ENCODE data around the gene PAPPA2. TPM values are rescaled to one million over a fixed set of nuclear protein-coding genes. Genes with fewer than 3 reads are reported as not detected.

Gene PAPPA2
- total RNA-seq, 4 donors from 2014 or later: 0.07 to 0.97 (median 0.14) TPM

GRCh38 chr1:176536588-176536987 is 73.6 kb downstream of the PAPPA2 start:
- WGBS, 2 donors: 74 to 89% methylated on average over 2 of the region's 2 CpGs
- no peak for TF ChIP-seq POLR2A (IDR thresholded peaks at IDR 0.05)
- no peak for TF ChIP-seq CTCF (IDR thresholded peaks at IDR 0.05)
- intact Hi-C loops (cut with DNase I; ENCODE audit: low total_unique reads): no loop called here

GRCh38 chr1:176539018-176539417 is 76.0 kb downstream of the PAPPA2 start:
- H3K4me3 ChIP-seq (ENCODE audit: low read depth, poor library complexity, severe bottlenecking): no peak overlapping the region
- intact Hi-C loops (cut with DNase I; ENCODE audit: low total_unique reads): no loop called here
- 33 to 43% methylated on average over 6 of the region's 6 CpGs for WGBS, 2 donors
- no peak for DNase-seq (ENCODE audit: low spot score in 2 of 2)
- TF ChIP-seq POLR2A (IDR thresholded peaks at IDR 0.05) (no peak), CTCF (IDR thresholded peaks at IDR 0.05) (no peak)

More at GRCh38 chr1:176536588-176536987, 73.6 kb downstream of the PAPPA2 start:
- no peak overlapping the region for H3K4me3 ChIP-seq (ENCODE audit: low read depth, poor library complexity, severe bottlenecking)
- no peak for DNase-seq (ENCODE audit: low spot score in 2 of 2)

DNA sequence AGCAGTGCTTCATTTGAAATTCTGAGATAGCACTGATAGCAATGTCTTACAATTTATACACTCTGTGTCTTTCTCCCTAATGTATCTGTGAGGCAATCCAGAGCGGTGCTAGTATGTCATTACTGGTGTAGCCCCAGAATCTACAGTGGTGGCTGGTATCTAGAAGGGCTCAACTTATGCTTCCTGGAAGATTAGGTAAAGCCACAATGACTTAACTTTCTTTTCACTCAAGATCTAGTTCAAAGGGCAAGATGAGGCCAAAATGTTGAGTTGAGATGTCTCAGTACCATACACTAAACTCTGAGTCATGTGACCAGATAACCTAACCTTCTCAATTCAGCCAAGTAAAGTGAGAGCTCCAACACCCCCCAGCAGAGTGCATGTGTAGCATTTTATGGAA is 77.5 kb downstream of the PAPPA2 start:
- no peak for DNase-seq (ENCODE audit: low spot score in 2 of 2)
- WGBS, 2 donors: 100% methylated on average over 1 of the region's 1 CpG
- H3K4me3 ChIP-seq (ENCODE audit: low read depth, poor library complexity, severe bottlenecking): no peak overlapping the region
- intact Hi-C loops (cut with DNase I; ENCODE audit: low total_unique reads): no loop called here
- TF ChIP-seq CTCF (IDR thresholded peaks at IDR 0.05): no peak
- no peak for TF ChIP-seq POLR2A (IDR thresholded peaks at IDR 0.05)

GRCh38 chr1:176541663-176542062 is 78.7 kb downstream of the PAPPA2 start:
- TF ChIP-seq POLR2A (IDR thresholded peaks at IDR 0.05): no peak
- no peak for TF ChIP-seq CTCF (IDR thresholded peaks at IDR 0.05)
- intact Hi-C loops (cut with DNase I; ENCODE audit: low total_unique reads): no loop called here
- DNase-seq (ENCODE audit: low spot score in 2 of 2): no peak
- no peak overlapping the region for H3K4me3 ChIP-seq (ENCODE audit: low read depth, poor library complexity, severe bottlenecking)
- 50 to 53% methylated on average over 3 of the region's 3 CpGs for WGBS, 2 donors

- intact Hi-C loops (cut with DNase I; ENCODE audit: low total_unique reads): no loop called here
- no peak for DNase-seq (ENCODE audit: low spot score in 2 of 2)
- H3K4me3 ChIP-seq (ENCODE audit: low read depth, poor library complexity, severe bottlenecking): no peak overlapping the region
- TF ChIP-seq CTCF (IDR thresholded peaks at IDR 0.05): no peak
- 66 to 67% methylated on average over 2 of the region's 2 CpGs for WGBS, 2 donors
Observed at GRCh38 chr1:176542352-176542751, 79.4 kb downstream of the PAPPA2 start.

DNA sequence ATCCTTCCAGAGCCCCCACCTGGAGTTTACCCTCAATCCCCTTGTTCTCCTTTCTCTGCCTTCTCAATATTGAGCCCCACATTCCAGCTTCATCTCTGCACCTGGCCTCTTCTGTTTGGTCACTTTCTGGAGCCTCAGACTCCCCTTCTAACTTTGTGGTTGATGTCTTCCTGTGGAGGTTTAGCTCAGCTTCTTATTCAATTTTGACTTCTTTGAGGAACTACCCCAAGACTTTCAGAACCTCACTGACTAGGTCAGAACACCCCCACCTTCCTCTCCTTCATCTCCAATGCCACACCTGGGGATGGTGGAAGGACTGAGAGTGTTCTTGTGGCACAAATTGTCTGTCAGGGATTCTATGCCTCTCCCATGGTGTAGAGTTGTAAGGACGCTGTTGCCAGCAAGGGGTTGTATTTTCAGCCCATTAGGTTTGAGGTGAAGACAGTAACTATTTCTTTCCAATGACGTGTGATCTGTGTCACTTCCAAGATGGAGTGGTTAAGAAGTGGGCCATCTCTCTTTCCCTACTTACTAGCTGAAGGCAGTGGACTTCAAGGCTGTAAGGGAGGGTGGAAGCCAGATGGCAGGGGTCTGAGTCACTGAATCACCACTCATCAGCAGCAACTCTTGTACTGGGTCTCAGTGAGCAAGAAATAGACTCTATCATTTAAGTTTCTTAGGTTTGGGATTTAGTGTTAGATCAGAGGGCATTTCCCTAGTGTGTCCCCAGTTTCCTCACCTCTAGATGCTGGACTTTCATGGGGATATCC is 80.6 kb downstream of the PAPPA2 start:
- no peak for TF ChIP-seq CTCF (IDR thresholded peaks at IDR 0.05)
- TF ChIP-seq POLR2A (IDR thresholded peaks at IDR 0.05): no peak
- 90 to 93% methylated on average over 2 of the region's 2 CpGs for WGBS, 2 donors

More for the DNA sequence above, 80.6 kb downstream of the PAPPA2 start:
- H3K4me3 ChIP-seq (ENCODE audit: low read depth, poor library complexity, severe bottlenecking): no peak overlapping the region
- DNase-seq (ENCODE audit: low spot score in 2 of 2): no peak
- intact Hi-C loops (cut with DNase I; ENCODE audit: low total_unique reads): no loop called here

Data from lower leg skin (tissue), 4 donors.